GM18858 (cell line): ENCODE data around the gene NRG3.

Experiments used
- ATAC-seq: cut with Tn5 transposase; IDR thresholded peaks from one replicate; pipeline ENCODE4 v1.9.1; 2021; ENCODE audit not compliant: unreplicated experiment

Gene NRG3

DNA sequence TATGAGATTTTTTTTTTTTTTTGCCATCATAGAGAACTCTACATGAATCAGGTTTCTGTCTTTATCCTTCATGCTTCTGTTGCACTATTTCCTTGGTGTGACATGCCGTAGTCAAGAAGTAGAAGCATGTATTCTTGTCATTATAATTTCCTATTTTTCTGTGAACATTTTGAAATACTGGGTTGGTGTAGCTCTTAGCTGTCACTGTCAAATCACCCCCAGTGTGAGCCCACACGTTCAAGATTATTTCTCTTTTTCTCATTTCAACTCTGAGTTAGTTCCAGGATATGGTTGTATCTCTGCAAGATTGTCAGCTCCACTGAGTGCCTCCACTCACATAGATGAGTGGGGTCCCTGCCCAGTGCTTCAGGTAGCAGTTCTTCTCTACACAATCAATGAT, 209.5 kb downstream of the NRG3 start:
- no peak for ATAC-seq

DNA sequence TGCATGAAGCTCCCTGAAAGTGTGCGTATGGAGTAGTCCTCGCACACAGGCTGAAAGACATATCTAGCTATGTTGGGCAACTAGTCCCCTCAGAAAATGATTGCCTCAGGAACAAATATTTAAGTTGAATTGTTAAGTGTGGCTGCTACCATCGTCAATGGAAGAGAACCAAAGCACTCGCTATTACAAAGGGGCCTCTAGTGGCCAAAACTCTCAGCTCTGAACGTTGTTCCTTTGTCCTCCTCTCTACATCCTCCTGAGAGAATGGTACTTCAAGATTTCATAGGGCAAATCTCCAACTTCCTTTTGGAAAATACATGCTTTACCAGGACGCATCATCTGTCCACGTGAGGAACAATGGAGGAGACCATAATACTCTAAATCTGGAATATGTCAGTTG, 209.9 kb downstream of the NRG3 start:
- ATAC-seq: no peak

GRCh38 chr10:82089327-82089726, 214.3 kb downstream of the NRG3 start:
- no peak for ATAC-seq

DNA sequence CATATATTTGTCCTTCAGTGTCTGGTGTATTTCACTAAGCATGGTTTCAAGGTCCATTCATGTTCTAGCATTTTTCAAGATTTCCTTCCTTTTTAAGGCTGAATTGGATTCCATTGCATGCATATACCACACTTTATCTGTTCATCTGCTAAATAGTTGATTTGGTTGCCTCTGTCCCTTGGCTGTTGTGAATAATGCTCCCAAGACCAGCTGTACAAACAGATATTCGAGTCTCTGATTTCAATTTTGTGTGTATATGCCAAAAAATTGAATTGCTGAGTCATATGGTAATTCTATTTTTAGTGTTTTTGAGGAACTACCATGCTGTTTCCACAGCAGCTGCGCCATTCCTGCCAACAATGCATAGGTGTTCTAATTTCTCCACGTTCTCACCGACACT, 216.4 kb downstream of the NRG3 start:
- ATAC-seq: no peak

- no peak for ATAC-seq
These were observed 217.1 kb downstream of the NRG3 start for GRCh38 chr10:82092111-82092510.

- no peak for ATAC-seq
These were observed 249.7 kb downstream of the NRG3 start for GRCh38 chr10:82124713-82125112.

DNA sequence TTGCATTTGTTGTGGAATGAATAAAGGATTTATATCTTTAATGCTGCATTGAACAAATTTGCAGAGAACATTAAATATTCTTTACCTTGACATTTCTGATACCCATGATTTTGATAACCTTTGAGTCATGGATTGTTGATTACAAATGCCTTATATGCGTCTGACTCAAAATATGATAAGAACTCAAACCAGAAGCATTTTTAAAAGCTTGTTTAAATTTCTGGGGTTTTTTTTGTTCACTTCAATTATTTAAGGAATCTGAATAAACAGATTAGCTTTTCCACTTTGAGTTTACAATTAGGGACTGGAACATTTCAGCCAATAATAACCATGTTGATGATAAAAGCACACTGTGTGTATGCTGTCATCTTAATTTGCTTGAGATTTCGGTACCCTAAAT, 253.5 kb downstream of the NRG3 start:
- no peak for ATAC-seq

GRCh38 chr10:82136103-82136502, 261.1 kb downstream of the NRG3 start:
- ATAC-seq: no peak

GRCh38 chr10:82144153-82144552, 269.2 kb downstream of the NRG3 start:
- no peak for ATAC-seq

DNA sequence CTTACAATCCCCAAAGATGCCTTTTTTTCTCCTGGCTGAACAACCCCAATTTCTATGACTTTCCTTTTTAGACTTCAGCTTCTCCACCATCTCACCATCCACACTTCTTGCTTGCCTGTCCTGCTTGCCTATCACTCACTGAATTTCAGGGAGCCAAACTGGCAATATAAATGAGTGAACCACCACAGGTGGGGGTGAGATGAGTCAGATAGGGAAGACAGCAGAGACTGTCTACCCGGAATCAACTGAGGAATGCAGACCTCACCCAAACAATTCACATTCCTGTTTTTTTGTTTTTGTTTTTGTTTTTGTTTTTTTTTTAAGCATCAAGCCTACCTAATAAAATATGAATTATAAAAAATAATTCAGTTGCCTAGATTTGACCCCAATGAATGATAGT, 273.8 kb downstream of the NRG3 start:
- no peak for ATAC-seq

DNA sequence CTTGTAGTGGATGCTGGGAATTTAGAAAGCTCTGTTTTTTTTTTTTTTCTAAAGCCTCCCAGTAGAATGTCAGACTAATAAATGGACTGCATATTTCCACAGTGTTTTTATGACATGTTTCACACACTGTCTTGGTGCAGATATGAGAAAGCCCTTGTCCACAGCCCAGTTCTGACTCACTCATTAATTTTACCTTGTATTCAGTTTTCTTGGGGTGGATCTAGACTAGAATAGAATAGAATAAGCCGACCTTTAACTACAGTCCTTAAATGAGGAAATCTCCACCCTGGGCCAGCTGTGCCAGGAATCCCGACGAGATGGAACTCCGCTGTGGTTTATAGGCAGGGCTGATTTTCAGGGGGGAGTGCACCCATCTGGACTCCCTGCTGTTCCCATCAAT, 274.7 kb downstream of the NRG3 start:
- ATAC-seq: no peak

GRCh38 chr10:82150123-82150900, 275.3 kb downstream of the NRG3 start:
- no peak for ATAC-seq

- no peak for ATAC-seq
These were observed 285.3 kb downstream of the NRG3 start for GRCh38 chr10:82160307-82160706.

- ATAC-seq: no peak
These were observed 286.3 kb downstream of the NRG3 start for GRCh38 chr10:82161264-82161663.

GRCh38 chr10:82162549-82163195, 287.7 kb downstream of the NRG3 start:
- no peak for ATAC-seq

DNA sequence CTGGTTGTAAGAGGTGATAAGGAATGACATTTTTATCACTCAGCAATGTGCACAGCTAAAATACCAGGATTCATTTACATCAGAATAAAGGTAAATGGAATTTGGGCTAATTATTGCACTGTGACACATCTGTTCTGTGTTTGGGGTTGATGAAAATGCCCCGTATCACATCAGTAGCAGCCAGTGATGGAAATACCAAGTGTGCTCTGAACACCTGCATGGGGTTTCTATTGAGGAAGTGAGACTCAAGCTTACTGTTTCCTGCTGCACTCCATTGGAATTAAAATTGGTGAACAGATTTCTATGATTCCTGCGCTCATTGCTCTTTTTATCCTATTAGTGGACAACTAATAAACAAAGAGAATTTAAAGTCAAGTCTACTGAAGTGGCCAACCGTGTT, 296.9 kb downstream of the NRG3 start:
- no peak for ATAC-seq

GRCh38 chr10:82176587-82176986, 301.6 kb downstream of the NRG3 start:
- ATAC-seq: no peak

- ATAC-seq: no peak
These were observed 315.7 kb downstream of the NRG3 start for GRCh38 chr10:82190432-82191260.

GRCh38 chr10:82191653-82192052, 316.7 kb downstream of the NRG3 start:
- ATAC-seq: no peak

GRCh38 chr10:82192665-82193064, 317.7 kb downstream of the NRG3 start:
- no peak for ATAC-seq

DNA sequence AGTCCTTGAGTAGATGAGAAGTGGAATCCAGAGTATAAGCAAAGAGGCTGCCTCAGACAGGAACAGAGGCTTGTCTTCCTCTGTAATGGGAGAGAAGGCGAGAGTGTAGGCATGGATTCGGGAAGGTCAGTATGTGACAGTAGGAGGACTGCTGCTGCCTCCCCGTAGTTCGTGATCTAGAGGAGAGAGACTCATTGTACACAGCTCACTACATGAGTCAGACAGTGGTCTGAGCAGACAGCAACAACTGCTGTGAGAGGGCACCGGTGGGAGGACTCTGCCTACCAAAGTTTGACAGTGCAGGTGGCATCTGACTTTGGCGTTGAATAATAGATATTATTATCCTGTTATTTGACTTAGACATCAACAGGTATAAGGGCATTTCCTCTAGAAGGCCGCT, 319.4 kb downstream of the NRG3 start:
- no peak for ATAC-seq

DNA sequence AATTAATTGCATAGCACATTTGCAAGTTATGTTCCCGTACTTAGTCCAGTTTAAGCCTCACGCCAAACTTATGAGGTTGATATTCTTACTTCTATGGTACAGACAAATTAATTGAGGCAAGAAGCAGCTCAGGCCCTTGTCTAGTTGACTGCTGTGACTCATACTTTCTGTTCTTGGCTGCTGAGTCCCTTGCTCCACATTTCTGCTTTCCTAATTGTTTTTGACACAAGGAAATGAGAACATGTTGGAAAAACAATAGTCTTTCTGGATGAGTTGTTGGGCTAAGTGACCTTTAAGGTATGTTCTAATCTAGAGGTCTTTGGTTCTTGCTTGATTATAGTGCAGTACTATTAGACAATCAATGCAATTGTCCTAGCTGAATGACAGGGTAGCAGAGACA, 331.8 kb downstream of the NRG3 start:
- no peak for ATAC-seq
